Erythroblast (primary cell): ENCODE data around the gene SNX30.

Experiments
- GATA1 ChIP-seq: IDR thresholded peaks from 2 replicates; pipeline ENCODE4 v1.6.1; 2011; ENCODE audit warnings: low read depth, mild to moderate bottlenecking, control low read depth, low read length, moderate library complexity
- POLR2A ChIP-seq: IDR thresholded peaks from 2 replicates; pipeline ENCODE4 v1.6.1; 2011; ENCODE audit warnings: mild to moderate bottlenecking, low read length

GRCh38 chr9:112782218-112782617, 31.7 kb downstream of the SNX30 start:
- TF ChIP-seq POLR2A (no peak), GATA1 (no peak)
